SK-N-SH treated with all-trans-retinoic acid at 6 μM for 48 hours (cell line): ENCODE results near the gene SLC29A3.

Experiments used
- ATAC-seq: fragments of 200-7000 bp; cut with Tn5 transposase; 3 replicates; pipeline ENCODE4 v1.9.1; 2020; ENCODE audit warnings: mild to moderate bottlenecking, moderate library complexity
- ARNTL ChIP-seq: fragments of 450-650 bp; formaldehyde crosslinking; IDR thresholded peaks from 2 replicates; pipeline ENCODE4 v1.5.0; 2020; ENCODE audit warnings: low read depth, mild to moderate bottlenecking, moderate library complexity, borderline replicate concordance
- CSDC2 ChIP-seq: fragments of 250-450 bp; sonication (Bioruptor Pico); IDR thresholded peaks from 2 replicates; pipeline ENCODE4 v1.5.0; 2020; ENCODE audit warnings: mild to moderate bottlenecking, moderate library complexity
- ESRRG ChIP-seq: fragments of 250-450 bp; sonication (Bioruptor Pico); IDR thresholded peaks from 2 replicates; pipeline ENCODE4 v1.6.1; 2021; ENCODE audit warnings: mild to moderate bottlenecking
- ISL1 ChIP-seq: fragments of 250-450 bp; sonication (Bioruptor Pico); IDR thresholded peaks from 2 replicates; pipeline ENCODE4 v2.1.2; 2022; ENCODE audit warnings: mild to moderate bottlenecking, moderate library complexity
- PPARA ChIP-seq: fragments of 250-450 bp; sonication (Bioruptor Pico); IDR thresholded peaks from 2 replicates; pipeline ENCODE4 v1.5.0; 2020; ENCODE audit warnings: mild to moderate bottlenecking, borderline replicate concordance
- SNAI2 ChIP-seq: fragments of 250-450 bp; sonication (Bioruptor Pico); IDR thresholded peaks from 2 replicates; pipeline ENCODE4 v1.5.0; 2020; ENCODE audit warnings: mild to moderate bottlenecking, moderate library complexity
- TCF4 ChIP-seq: fragments of 250-450 bp; sonication (Bioruptor Pico); IDR thresholded peaks from 2 replicates; pipeline ENCODE4 v1.8.0; 2021; ENCODE audit warnings: mild to moderate bottlenecking, moderate library complexity, borderline replicate concordance
- TOX ChIP-seq: fragments of 250-450 bp; sonication (Bioruptor Pico); IDR thresholded peaks from 2 replicates; pipeline ENCODE4 v1.8.0; 2021; ENCODE audit warnings: mild to moderate bottlenecking, moderate library complexity, borderline replicate concordance
- ZC3H10 ChIP-seq: fragments of 250-450 bp; sonication (Bioruptor Pico); IDR thresholded peaks from 2 replicates; pipeline ENCODE4 v1.5.1; 2021; ENCODE audit warnings: mild to moderate bottlenecking, moderate library complexity
- ZFP30 ChIP-seq: fragments of 450-650 bp; formaldehyde crosslinking; IDR thresholded peaks from 2 replicates; pipeline ENCODE4 v1.5.0; 2022; ENCODE audit warnings: mild to moderate bottlenecking, moderate library complexity
- ZNF565 ChIP-seq: fragments of 450-650 bp; formaldehyde crosslinking; conservative IDR thresholded peaks from 2 replicates; pipeline ENCODE4 v1.5.0; 2020; ENCODE audit warnings: low read depth, mild to moderate bottlenecking, moderate library complexity
- ZNF70 ChIP-seq: fragments of 450-650 bp; formaldehyde crosslinking; IDR thresholded peaks from 2 replicates; pipeline ENCODE4 v1.5.0; 2020; ENCODE audit warnings: mild to moderate bottlenecking, moderate library complexity
- ZNF8 ChIP-seq: fragments of 450-650 bp; formaldehyde crosslinking; IDR thresholded peaks from 2 replicates; pipeline ENCODE4 v1.5.0; 2020; ENCODE audit warnings: mild to moderate bottlenecking, moderate library complexity
- TF ChIP-seq, protein P1 (sequence below): fragments of 250-450 bp; sonication (Bioruptor Pico); IDR thresholded peaks from 2 replicates; pipeline ENCODE4 v1.5.1; 2021; ENCODE audit warnings: mild to moderate bottlenecking, moderate library complexity
- TF ChIP-seq, protein P2 (sequence below): fragments of 250-450 bp; sonication (Bioruptor Pico); IDR thresholded peaks from 2 replicates; pipeline ENCODE4 v1.8.0; 2021; ENCODE audit warnings: low read depth, mild to moderate bottlenecking, moderate library complexity, borderline replicate concordance
- TF ChIP-seq, protein P3 (sequence below): fragments of 250-450 bp; sonication (Bioruptor Pico); IDR thresholded peaks from 2 replicates; pipeline ENCODE4 v1.5.0; 2020; ENCODE audit warnings: mild to moderate bottlenecking, moderate library complexity
- TF ChIP-seq, protein P4 (sequence below): fragments of 250-450 bp; sonication (Bioruptor Pico); IDR thresholded peaks from 2 replicates; pipeline ENCODE4 v1.8.0; 2020; ENCODE audit warnings: mild to moderate bottlenecking, moderate library complexity, borderline replicate concordance
- TF ChIP-seq, protein P5 (sequence below): fragments of 250-450 bp; sonication (Bioruptor Pico); IDR thresholded peaks from 2 replicates; pipeline ENCODE4 v1.5.1; 2020; ENCODE audit warnings: low read depth, mild to moderate bottlenecking, moderate library complexity

SLC29A3 gene

DNA sequence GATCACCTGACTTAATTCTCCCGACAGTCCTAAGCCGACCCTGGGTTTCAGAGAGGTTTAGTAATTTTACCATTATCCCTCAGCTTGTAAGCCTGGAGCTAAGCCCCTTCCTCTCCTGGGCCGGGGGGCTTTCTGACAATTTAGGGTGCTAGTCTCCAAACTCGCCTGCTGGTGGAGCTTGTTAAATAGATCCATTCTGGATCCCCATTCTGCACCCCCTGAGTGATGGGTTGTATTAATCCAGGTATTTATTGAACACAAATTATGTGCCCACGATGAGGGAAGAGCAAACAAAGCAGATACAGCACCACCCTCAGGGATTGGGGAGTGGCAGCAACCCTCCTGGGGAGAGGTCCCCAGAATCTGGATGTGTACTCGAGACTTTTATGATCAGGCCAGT lies 1.3 kb upstream of the SLC29A3 start:
- no peak for ATAC-seq
- TF ChIP-seq, protein P1, sequence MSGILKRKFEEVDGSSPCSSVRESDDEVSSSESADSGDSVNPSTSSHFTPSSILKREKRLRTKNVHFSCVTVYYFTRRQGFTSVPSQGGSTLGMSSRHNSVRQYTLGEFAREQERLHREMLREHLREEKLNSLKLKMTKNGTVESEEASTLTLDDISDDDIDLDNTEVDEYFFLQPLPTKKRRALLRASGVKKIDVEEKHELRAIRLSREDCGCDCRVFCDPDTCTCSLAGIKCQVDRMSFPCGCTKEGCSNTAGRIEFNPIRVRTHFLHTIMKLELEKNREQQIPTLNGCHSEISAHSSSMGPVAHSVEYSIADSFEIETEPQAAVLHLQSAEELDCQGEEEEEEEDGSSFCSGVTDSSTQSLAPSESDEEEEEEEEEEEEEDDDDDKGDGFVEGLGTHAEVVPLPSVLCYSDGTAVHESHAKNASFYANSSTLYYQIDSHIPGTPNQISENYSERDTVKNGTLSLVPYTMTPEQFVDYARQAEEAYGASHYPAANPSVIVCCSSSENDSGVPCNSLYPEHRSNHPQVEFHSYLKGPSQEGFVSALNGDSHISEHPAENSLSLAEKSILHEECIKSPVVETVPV (CRISPR knock-in tag): no peak
- TF ChIP-seq ZNF565 (no peak), ZFP30 (CRISPR knock-in tag) (no peak), TOX (no peak), ZNF70 (CRISPR knock-in tag) (no peak), ZC3H10 (CRISPR knock-in tag) (no peak), ZNF8 (no peak), PPARA (CRISPR knock-in tag) (no peak), ESRRG (CRISPR knock-in tag) (no peak), ISL1 (CRISPR knock-in tag) (no peak), ARNTL (no peak), TCF4 (CRISPR knock-in tag) (no peak), CSDC2 (CRISPR knock-in tag) (no peak)
- TF ChIP-seq, protein P2, sequence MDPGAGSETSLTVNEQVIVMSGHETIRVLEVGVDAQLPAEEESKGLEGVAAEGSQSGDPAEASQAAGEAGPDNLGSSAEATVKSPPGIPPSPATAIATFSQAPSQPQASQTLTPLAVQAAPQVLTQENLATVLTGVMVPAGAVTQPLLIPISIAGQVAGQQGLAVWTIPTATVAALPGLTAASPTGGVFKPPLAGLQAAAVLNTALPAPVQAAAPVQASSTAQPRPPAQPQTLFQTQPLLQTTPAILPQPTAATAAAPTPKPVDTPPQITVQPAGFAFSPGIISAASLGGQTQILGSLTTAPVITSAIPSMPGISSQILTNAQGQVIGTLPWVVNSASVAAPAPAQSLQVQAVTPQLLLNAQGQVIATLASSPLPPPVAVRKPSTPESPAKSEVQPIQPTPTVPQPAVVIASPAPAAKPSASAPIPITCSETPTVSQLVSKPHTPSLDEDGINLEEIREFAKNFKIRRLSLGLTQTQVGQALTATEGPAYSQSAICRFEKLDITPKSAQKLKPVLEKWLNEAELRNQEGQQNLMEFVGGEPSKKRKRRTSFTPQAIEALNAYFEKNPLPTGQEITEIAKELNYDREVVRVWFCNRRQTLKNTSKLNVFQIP: no peak
- TF ChIP-seq, protein P3, sequence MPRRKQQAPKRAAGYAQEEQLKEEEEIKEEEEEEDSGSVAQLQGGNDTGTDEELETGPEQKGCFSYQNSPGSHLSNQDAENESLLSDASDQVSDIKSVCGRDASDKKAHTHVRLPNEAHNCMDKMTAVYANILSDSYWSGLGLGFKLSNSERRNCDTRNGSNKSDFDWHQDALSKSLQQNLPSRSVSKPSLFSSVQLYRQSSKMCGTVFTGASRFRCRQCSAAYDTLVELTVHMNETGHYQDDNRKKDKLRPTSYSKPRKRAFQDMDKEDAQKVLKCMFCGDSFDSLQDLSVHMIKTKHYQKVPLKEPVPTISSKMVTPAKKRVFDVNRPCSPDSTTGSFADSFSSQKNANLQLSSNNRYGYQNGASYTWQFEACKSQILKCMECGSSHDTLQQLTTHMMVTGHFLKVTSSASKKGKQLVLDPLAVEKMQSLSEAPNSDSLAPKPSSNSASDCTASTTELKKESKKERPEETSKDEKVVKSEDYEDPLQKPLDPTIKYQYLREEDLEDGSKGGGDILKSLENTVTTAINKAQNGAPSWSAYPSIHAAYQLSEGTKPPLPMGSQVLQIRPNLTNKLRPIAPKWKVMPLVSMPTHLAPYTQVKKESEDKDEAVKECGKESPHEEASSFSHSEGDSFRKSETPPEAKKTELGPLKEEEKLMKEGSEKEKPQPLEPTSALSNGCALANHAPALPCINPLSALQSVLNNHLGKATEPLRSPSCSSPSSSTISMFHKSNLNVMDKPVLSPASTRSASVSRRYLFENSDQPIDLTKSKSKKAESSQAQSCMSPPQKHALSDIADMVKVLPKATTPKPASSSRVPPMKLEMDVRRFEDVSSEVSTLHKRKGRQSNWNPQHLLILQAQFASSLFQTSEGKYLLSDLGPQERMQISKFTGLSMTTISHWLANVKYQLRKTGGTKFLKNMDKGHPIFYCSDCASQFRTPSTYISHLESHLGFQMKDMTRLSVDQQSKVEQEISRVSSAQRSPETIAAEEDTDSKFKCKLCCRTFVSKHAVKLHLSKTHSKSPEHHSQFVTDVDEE (CRISPR knock-in tag): no peak
- TF ChIP-seq, protein P4, sequence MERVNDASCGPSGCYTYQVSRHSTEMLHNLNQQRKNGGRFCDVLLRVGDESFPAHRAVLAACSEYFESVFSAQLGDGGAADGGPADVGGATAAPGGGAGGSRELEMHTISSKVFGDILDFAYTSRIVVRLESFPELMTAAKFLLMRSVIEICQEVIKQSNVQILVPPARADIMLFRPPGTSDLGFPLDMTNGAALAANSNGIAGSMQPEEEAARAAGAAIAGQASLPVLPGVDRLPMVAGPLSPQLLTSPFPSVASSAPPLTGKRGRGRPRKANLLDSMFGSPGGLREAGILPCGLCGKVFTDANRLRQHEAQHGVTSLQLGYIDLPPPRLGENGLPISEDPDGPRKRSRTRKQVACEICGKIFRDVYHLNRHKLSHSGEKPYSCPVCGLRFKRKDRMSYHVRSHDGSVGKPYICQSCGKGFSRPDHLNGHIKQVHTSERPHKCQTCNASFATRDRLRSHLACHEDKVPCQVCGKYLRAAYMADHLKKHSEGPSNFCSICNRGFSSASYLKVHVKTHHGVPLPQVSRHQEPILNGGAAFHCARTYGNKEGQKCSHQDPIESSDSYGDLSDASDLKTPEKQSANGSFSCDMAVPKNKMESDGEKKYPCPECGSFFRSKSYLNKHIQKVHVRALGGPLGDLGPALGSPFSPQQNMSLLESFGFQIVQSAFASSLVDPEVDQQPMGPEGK (CRISPR knock-in tag): no peak
- TF ChIP-seq, protein P5, sequence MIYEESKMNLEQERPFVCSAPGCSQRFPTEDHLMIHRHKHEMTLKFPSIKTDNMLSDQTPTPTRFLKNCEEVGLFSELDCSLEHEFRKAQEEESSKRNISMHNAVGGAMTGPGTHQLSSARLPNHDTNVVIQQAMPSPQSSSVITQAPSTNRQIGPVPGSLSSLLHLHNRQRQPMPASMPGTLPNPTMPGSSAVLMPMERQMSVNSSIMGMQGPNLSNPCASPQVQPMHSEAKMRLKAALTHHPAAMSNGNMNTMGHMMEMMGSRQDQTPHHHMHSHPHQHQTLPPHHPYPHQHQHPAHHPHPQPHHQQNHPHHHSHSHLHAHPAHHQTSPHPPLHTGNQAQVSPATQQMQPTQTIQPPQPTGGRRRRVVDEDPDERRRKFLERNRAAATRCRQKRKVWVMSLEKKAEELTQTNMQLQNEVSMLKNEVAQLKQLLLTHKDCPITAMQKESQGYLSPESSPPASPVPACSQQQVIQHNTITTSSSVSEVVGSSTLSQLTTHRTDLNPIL: no peak

DNA sequence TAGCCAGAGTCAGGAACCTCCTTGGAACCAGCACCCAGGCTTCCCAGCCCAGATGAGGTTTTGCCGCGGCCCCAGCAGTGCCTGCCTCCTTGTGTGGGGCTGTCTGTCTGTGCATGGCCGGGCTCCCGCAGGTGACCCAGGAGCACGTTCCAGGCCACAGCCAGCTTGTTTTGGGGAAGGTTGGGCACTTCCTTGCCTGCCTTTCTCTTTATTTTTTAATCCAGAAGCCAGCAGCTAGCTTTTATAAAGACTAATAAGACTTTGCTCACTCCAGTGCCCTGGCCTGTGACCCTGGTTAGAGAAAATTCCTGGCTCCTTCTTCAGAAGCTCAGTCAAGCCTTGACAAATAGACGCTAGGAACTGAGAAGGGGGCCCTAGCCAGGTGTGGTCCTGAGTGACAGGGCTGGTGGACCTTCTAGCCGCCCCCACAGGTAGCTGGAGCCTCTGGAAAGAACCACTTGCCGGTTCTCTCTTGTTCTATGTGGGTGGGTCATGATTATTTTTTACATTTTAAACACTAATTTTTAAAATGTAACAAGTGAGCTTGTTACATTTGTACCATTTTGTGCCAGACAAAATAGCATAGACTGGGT lies 837 bp downstream of the SLC29A3 start:
- TF ChIP-seq TCF4 (CRISPR knock-in tag): no peak
- no peak for TF ChIP-seq ZNF565
- no peak for TF ChIP-seq CSDC2 (CRISPR knock-in tag)
- TF ChIP-seq ARNTL: no peak
- TF ChIP-seq, protein P3 (CRISPR knock-in tag): no peak
- TF ChIP-seq TOX: no peak
- ATAC-seq: no peak; the same call in 2 of the 3 replicates

DNA sequence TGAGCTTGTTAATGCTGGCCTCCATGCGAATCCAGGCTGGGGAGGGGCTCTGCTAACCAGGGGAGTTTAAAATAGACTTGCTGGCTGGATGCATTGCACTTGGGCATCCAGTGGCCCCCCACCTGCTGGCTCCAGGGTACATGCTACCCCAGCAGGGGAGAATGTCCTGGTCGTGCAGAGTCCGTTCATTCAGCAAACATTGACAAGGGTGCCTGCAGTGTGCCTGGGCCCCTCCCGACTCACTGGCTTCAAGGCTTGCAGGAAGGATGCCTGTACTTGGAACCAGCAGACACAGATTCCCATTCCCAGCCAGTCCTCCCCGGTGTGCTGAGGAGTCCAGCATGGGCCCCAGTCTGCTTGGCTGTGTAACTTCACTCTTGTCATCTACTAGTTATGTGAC lies 1.5 kb downstream of the SLC29A3 start:
- ATAC-seq: no peak

More for the DNA sequence above, 1.5 kb downstream of the SLC29A3 start:
- TF ChIP-seq ARNTL (no peak), SNAI2 (CRISPR knock-in tag) (no peak), TOX (no peak)
- TF ChIP-seq, protein P4 (CRISPR knock-in tag): no peak
- TF ChIP-seq, protein P5: no peak
